Esophagus squamous epithelium (tissue), 5 donors: Measurements from ENCODE around the gene DROSHA. TPM values are rescaled to one million over a fixed set of nuclear protein-coding genes. Genes with fewer than 3 reads are reported as not detected.

Source experiments
- DNase-seq: peaks from one replicate; lab custom pipeline; 2025; lab: John Stamatoyannopoulos, UW
- H3K27ac ChIP-seq, 4 donors: fragments of 200-600 bp; sonication (generic); one replicate each; pipeline ENCODE4 v1.5.1; 2016 to 2019; ENCODE audit warnings: mild to moderate bottlenecking in 1 of 4
- H3K27me3 ChIP-seq, 4 donors: fragments of 200-600 bp; sonication (generic); 1 replicate in 3 of 4; 2 replicates in 1 of 4; pipeline versions ENCODE4 v1.5.1 to v1.6.0; 2017 to 2021; ENCODE audit warnings: antibody characterized with exemption in 1 of 4
- H3K36me3 ChIP-seq, 3 donors: fragments of 200-600 bp; sonication (generic); one replicate each; pipeline ENCODE4 v1.5.1; 2016 to 2019
- H3K4me1 ChIP-seq, 3 donors: fragments of 200-600 bp; sonication (generic); one replicate each; pipeline ENCODE4 v1.5.1; 2017 to 2019
- H3K4me3 ChIP-seq, 4 donors: fragments of 200-600 bp; sonication (generic); 1 replicate in 3 of 4; 2 replicates in 1 of 4; pipeline ENCODE4 v1.5.1; 2016 to 2019; ENCODE audit warnings: mild to moderate bottlenecking in 2 of 4, moderate library complexity in 1 of 4
- H3K9me3 ChIP-seq, 3 donors: fragments of 200-600 bp; sonication (generic); one replicate each; pipeline ENCODE4 v1.5.1; 2016 to 2019
- CTCF ChIP-seq, 6 experiments: fragments of 450-650 bp in 4 of 6; fragments of 200-600 bp in 2 of 6; sonication (generic) in 2 of 6; IDR thresholded peaks; one replicate each; pipeline ENCODE4 v1.5.1; 2016 to 2019; ENCODE audit warnings: antibody characterized with exemption in 6 of 6, mild to moderate bottlenecking in 4 of 6, moderate library complexity in 4 of 6
- POLR2A ChIP-seq, 4 donors: fragments of 450-650 bp; IDR thresholded peaks; one replicate each; pipeline ENCODE4 v1.6.1; 2017; ENCODE audit warnings: antibody characterized with exemption in 4 of 4, mild to moderate bottlenecking in 4 of 4, moderate library complexity in 3 of 4
- WGBS, 2 donors: methylation state at CpG; one replicate each; pipeline ENCODE4 v1.1.5; 2018; 5-methylcytosine and 5-hydroxymethylcytosine counted together
- intact Hi-C: fragments of 100-400 bp; cut with DNase I; formaldehyde crosslinking; loops from one replicate; pipeline ENCODE4 v1.15.0; 2022
- total RNA-seq, 4 donors: library from RNA; depleted of rRNA; stranded (reverse); fragments of >200 nt; gene quantifications; one replicate each; pipeline ENCODE4 v1.1.0, GENCODE V29; 2016
- donor health status: DM: yes; HTN: yes; CAD: no.

DROSHA gene
- total RNA-seq, 4 donors from 2014 or later = 26.1 to 36.5 (median 31.8) TPM

DNA sequence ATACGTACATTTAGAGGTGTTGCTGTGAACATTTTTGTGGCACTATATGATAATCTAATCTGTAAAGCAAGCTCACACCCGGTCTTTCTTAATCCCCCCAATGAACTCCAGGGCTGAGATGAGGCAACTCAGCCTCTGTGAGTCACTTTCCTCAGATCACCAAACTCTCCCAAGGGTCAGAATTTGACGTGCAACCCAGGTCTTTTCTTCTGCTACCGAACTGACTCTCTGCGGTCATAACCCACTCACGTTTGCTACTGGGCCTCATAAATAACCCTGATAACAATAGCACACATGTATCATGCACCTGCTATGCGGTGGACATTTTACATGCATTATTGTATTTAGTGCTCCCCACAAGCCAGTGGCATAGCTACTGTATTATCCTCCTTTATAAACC is 153.1 kb downstream of the DROSHA start:
- TF ChIP-seq CTCF (IDR thresholded peaks at IDR 0.05) = no peak
- TF ChIP-seq POLR2A (IDR thresholded peaks at IDR 0.05) = no peak
- Histone ChIP-seq H3K36me3 (no peaks in the 10 kb centered on the region), H3K9me3 (no peaks in the 10 kb centered on the region), H3K4me1 (no peaks in the 10 kb centered on the region), H3K27me3 (peaks cover 0 to 9% (median 0%) of the 10 kb centered on the region in 4 donors), H3K4me3 (no peak overlapping the region), H3K27ac (no peak overlapping the region)
- WGBS, 2 donors = 45 to 61% methylated on average over 7 of the region's 7 CpGs
- intact Hi-C loops = no loop called here
- DNase-seq = no peak

DNA sequence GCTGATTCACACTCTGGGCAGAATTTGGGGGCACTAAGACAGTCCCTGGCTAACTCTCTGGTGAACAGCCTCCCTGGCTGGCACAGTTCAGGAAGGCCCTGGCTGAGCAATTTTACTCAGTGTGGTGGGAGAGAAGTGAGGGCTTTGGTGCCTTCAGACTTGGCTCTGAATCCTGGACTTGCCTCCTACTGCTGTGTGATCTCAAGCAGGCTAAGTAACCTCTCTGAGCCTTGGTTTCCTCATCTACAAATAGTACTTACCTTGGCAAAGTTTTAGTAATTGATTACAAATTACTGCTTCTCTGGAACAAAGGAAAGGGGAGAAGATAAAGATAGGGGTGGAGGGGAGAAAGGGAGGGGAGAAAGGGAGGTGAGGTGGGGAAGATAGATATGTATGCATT is 153.8 kb downstream of the DROSHA start:
- TF ChIP-seq CTCF (IDR thresholded peaks at IDR 0.05) (no peak), POLR2A (IDR thresholded peaks at IDR 0.05) (no peak)
- H3K36me3 ChIP-seq = no peaks in the 10 kb centered on the region
- no peaks in the 10 kb centered on the region for H3K4me1 ChIP-seq
- no peaks in the 10 kb centered on the region for H3K9me3 ChIP-seq
- H3K4me3 ChIP-seq = no peak overlapping the region
- H3K27ac ChIP-seq = no peak overlapping the region
- no peak for DNase-seq
- H3K27me3 ChIP-seq = peaks cover 0 to 11% (median 0%) of the 10 kb centered on the region in 4 donors
- intact Hi-C loops = no loop called here

DNA sequence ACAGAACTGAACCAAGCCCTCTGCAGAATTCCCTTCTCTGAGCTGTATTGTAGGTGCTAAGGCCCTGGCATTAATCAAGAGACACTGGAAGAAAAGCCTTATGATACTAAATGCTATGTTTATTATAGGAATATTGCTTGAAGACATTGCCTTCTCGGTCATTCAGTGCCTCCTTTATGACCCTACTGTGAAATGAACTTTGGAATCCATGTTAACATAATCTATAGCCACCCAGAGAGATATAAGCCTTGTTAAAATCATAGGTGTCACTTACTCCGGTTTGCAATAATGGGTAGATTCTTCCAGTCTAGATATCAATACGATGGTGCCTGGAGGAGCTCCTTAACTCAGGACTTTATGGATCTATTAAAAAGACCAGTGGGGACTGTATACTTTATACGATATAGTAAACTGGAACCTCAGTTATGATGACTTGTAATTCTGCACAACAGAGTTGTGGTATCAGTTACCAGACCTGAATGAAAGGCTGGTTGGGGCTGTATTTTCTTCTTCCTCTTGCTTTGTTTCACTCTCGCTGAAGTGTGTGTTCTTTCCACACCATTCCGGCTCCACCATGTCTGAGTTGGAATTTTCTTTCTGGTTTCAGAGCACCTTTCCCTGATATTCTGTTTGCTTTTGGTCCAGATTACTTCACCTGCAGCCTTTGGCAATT is 154.5 kb downstream of the DROSHA start:
- TF ChIP-seq POLR2A (IDR thresholded peaks at IDR 0.05) (no peak), CTCF (IDR thresholded peaks at IDR 0.05) (no peak)
- no peaks in the 10 kb centered on the region for H3K36me3 ChIP-seq
- DNase-seq = no peak
- intact Hi-C loops = no loop called here
- H3K27me3 ChIP-seq = peaks cover 0 to 14% (median 0%) of the 10 kb centered on the region in 4 donors
- H3K9me3 ChIP-seq = no peaks in the 10 kb centered on the region
- WGBS, 2 donors = 77 to 82% methylated on average over 6 of the region's 6 CpGs
- no peaks in the 10 kb centered on the region for H3K4me1 ChIP-seq
- H3K27ac ChIP-seq = no peak overlapping the region
- no peak overlapping the region for H3K4me3 ChIP-seq

DNA sequence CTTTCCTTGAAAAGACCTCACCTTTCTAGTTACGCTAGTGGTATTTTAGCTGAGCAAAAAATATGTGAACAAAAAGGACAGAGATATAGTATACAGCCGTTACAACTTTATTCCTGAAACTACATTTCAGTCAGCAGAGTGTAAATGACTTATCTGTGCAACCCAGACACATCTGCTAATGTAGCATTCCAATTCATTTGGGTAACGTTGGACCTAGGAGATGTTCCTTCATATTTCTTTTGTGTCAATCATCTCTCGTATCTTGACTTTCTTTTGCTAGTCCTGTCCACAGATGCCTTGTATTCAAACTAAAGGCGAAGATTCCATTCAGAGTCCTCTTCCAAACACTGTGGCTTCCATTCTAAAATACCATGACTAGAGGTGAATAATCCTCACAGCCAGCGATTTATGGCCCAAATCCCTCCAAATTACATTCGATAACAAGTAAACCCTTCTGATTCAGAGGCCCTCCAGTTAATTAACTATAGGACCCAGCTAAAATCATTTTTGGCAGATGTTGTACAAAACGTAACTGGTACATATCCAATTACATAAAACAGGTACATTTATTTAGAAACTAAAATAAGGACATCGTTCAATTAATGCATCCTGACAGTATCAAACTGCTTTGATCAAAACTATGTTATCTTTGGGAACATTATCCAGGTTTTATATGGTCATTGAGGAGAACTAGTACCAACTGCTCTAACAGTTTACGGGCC is 155.7 kb downstream of the DROSHA start:
- no peaks in the 10 kb centered on the region for H3K9me3 ChIP-seq
- intact Hi-C loops = no loop called here

More for the DNA sequence above, 155.7 kb downstream of the DROSHA start:
- no peaks in the 10 kb centered on the region for H3K4me1 ChIP-seq
- H3K27me3 ChIP-seq = peaks cover 0 to 5% (median 0%) of the 10 kb centered on the region in 4 donors
- DNase-seq = no peak
- H3K36me3 ChIP-seq = no peaks in the 10 kb centered on the region
- H3K4me3 ChIP-seq = no peak overlapping the region
- TF ChIP-seq POLR2A (IDR thresholded peaks at IDR 0.05) (no peak), CTCF (IDR thresholded peaks at IDR 0.05) (no peak)
- no peak overlapping the region for H3K27ac ChIP-seq
- 79 to 88% methylated on average over 10 of the region's 10 CpGs for WGBS, 2 donors
